HG02571 (cell line): ENCODE data around the gene NT5C2.
"Not testable (repeated sequence)": the region's sequence is repeated elsewhere in the genome, so short reads cannot be mapped to it uniquely, and the experiment has no call there.

Experiments
- ATAC-seq: cut with Tn5 transposase; IDR thresholded peaks from one replicate; pipeline ENCODE4 v1.9.1; 2021; ENCODE audit warnings: mild to moderate bottlenecking, moderate library complexity; ENCODE audit not compliant: unreplicated experiment

Gene NT5C2

DNA sequence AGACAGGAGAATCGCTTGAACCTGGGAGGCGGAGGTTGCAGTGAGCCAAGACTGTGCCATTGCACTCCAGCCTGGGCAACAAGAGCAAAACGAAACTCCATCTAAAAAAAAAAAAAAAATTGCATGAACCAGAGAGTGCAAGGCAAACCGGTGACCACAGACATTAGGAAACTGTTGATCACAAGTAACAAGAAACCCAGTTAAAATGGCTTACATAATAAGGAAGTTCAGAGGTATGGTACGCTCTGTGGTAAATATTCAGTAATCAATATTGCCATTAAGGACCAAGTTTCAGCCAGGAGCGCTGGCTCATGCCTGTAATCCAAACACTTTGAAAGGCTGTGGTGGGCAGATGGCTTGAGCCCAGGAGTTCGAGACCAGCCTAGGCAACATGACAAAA is 9.2 kb upstream of the NT5C2 start:
- no peak for ATAC-seq

GRCh38 chr10:103199488-103199887 is 6.4 kb upstream of the NT5C2 start:
- no peak for ATAC-seq

- ATAC-seq: no peak
These were observed 5.6 kb upstream of the NT5C2 start for GRCh38 chr10:103198648-103199047.

GRCh38 chr10:103197903-103198302 is 4.8 kb upstream of the NT5C2 start:
- ATAC-seq: no peak

- no peak for ATAC-seq
These were observed 4.1 kb upstream of the NT5C2 start for GRCh38 chr10:103197174-103197573.

DNA sequence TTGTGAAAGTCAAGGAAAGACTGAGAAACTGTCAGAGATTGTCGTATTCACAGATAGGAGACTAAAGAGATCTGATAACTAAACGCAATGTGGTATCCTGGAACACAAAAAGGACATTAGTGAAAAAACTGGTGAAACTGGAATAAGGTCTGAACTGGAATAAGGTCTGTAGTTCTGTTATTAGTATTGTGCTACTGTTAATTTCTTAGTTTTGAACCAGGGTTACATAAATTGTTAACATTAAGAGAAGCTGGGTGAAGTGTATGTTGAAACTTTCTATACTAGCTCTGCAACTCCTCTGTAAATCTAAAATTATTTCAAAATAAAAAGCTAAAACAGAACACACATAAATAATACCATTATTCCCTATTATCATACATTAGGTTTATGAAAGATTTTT is 3.4 kb upstream of the NT5C2 start:
- ATAC-seq: no peak

DNA sequence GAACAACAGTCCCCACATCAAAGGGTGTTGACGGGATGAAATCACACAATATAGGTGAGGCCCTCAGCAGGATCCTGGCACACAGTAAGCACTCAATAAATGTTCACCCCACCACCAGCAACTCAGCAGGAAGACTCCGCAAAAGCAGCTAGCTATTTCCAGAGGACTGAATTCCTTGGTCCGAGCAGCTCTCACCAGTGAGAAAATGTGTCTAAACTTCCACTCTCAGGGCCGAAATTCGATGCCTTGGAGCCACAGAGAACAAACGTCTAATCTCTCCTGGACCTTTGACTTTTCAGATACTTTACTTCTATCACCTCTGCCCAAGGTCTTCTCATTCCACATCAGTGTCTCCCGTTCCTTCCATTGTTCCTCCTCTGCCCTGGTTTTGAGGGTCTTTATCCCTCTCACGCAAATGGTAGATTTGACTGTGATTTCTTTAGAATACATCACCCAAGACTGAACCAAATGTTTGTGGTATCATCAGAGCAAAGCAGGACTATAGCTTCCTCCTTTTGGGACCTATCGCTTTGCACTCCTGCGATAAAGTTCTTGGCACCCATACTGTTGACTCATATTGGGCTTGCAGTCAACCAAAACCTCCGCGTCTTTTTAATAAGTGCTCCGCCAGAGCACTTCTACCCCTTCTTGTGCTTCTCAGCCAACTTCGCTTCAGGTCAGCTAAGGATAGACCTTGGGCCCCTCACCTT is 903 bp upstream of the NT5C2 start:
- no peak for ATAC-seq

DNA sequence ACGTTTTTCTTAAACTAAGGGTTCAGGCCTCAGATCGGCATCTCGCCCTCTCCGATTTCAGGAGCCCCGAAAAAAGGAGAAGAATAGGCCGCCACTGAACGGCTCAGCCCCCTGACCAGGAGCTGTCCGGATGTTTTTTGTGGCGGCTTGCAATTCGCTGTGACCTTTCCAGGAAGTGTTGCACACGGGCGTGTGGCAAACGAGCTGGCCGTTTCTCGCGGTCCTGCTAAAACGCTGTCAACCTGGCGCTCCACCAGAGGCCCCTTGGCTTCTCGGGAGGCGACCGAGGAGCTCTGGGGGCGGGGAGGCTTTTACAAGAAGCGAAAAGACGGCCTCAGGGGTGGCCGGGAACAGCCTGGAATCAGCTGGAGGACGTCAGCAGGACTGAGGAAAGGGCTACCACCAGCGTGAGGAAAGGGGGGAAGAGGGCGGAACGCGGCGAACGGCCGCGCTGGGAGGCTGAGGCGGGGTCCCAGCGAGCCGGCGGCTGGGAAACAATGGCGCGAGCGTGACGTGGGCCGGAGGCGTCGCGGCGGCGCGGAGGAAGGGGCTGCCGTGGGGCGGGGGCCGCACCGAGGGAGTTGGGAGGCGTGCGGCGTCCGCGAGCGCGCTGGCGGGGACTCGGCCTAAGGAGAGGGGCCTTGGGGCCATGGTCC is 493 bp downstream of the NT5C2 start:
- peak; percentile 40 for ATAC-seq

DNA sequence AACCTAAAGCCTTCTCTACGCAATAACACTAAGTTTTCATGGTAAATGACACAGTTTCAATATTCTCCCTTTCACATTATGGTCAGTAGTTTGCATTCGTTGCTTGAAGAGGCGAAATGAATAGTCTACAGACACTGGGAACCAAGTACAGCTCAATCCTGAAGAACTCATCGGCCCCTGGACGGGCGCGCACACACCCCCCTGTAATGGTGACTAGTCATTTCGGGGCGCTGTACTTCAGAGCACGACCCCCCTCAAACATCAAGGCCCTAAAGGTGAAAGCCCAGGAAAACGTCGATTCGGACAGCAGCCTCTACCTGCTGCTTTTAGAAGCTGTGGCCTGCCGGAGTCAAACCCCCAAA is 1.0 kb downstream of the NT5C2 start:
- peak; percentile 16 for ATAC-seq

- ATAC-seq: not testable (repeated sequence)
These were observed 1.9 kb downstream of the NT5C2 start for GRCh38 chr10:103191198-103191597.

DNA sequence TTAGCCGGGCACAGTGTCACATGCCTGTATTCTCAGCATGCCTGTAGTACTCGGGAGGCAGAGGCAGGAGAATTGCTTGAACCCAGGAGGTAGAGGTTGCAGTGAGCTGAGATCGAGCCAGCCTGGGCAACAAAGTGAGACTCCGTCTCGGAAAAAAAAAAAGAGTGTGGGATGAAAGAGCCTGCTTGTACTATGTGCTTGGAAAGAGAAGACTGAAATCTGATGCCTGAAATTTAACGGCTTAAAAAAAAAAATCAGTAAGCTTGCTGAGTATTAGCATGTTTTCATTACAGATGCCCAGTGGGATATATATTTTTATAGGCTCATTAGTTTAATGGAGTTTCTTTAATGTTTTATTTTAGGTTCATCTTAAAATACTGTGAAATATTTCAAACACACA is 4.2 kb downstream of the NT5C2 start:
- ATAC-seq: no peak

DNA sequence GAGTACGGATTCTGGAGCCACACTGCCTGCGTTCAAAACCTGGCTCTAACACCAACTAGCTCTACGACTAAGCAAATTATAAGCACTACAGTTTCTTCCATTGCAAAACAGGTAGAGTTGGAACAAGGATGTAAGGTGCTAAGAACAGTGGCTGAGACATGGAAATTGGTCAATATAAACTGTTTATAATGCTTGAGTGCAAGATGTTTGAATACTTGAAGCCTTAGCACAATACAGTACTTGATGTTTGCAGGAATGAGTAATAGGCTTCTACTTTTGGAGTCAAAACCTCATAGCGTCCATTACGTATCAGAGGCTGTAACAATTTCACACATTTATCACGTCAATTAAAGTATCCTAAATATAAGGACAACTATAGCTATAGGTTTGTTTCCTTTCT is 6.9 kb downstream of the NT5C2 start:
- ATAC-seq: no peak

DNA sequence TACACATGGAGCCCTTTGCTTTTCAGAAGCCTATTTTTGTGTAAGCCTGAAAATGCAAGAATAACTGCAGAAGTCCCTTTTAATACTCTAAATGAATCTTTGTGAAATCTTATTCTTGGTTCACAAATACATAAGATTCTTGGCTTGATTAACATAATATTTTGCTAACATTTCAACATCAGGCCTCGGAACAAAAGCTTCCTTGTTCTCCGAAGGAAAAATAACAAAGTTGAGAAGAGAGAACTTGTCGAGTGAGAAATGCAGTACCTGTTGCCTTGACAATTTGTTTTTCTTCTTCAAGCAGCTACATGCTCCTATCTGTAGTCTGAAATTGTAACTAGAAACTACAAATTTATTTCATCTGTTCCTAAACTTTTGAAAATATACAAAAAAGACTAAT is 8.5 kb downstream of the NT5C2 start:
- ATAC-seq: no peak

- ATAC-seq: not testable (repeated sequence)
These were observed 9.1 kb downstream of the NT5C2 start for GRCh38 chr10:103183991-103184451.

DNA sequence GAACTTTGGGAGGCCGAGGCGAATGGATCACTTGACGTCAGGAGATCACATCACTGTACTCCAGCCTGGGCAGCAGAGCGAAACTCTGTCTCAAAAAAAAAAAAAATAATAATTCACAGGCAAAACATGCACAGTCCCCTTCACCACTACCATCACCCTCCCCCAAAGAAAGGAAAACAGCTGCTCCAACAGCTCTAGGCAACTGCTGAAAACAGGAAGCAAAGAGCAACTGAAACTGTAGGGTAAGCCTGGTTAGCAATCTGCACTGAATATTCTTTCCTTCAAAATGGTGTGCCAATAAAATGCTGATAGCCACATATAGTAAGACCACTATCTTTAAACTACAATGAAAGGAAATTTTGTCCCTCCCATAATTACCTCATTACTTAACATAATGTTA is 11.8 kb downstream of the NT5C2 start:
- ATAC-seq: no peak

- no peak for ATAC-seq
These were observed 12.6 kb downstream of the NT5C2 start for GRCh38 chr10:103180491-103180890.

GRCh38 chr10:103177123-103177522 is 15.9 kb downstream of the NT5C2 start:
- ATAC-seq: no peak

GRCh38 chr10:103175580-103176285 is 17.3 kb downstream of the NT5C2 start:
- ATAC-seq: no peak

GRCh38 chr10:103174324-103174723 is 18.7 kb downstream of the NT5C2 start:
- not testable (repeated sequence) for ATAC-seq

DNA sequence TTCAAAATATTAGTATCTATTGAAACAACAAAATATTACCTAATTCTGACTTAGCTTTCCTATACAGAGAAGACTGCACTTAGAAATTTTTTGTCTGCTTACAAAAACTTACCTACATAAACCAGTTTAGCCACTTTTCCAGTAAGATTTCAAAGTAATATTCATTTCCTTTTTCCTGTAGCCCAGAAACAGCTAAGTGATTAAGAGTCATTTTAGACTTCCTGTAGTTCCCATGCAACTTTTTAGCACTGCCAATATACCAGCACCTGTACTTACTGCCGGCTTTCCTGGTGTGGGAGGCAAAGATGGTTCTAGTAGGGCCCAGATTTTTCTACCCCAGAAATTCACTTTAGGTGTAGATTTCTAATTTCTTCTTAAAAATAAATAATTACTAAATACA is 21.8 kb downstream of the NT5C2 start:
- no peak for ATAC-seq

DNA sequence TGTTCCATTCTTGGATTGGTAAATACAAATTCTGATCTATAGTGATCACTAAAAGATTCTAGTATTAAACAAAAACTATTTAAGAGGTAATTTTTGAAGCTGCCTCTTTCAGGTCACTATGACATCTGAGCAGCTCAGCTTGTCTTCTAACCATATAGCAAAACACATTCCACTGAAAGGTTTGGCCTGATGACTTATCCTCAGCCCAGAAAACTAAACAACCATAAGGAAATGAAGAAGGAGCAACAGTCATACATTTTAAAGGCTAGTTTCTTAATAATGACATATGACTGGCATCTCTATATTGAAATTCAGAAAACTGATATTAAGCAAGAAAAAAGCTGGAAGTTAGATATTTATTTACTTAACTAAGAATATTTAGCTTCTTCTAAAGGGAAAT is 24.6 kb downstream of the NT5C2 start:
- no peak for ATAC-seq

DNA sequence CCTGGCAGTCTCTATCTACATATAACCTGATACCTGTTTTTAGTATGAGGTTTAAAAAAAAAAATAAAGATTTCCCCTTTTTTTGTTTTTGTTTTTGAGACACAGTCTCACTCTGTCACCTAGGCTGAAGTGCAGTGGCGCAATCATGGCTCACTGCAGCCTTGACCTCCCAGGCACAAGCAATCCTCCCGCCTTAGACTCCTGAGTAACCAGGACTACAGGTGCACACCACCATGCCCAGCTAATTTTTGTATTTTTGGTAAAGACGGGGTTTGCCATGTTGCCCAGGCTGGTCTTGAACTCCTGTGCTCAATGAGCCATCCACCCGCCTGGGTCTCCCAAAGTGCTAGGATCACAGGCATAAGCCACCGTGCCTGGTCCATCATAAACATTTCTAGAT is 25.5 kb downstream of the NT5C2 start:
- not testable (repeated sequence) for ATAC-seq
